Midbrain (tissue), 1 donor: ENCODE data around the gene TRIAP1.

Experiments
- DNase-seq: peaks from one replicate; lab custom pipeline; 2025; lab: John Stamatoyannopoulos, UW

TRIAP1 gene

DNA sequence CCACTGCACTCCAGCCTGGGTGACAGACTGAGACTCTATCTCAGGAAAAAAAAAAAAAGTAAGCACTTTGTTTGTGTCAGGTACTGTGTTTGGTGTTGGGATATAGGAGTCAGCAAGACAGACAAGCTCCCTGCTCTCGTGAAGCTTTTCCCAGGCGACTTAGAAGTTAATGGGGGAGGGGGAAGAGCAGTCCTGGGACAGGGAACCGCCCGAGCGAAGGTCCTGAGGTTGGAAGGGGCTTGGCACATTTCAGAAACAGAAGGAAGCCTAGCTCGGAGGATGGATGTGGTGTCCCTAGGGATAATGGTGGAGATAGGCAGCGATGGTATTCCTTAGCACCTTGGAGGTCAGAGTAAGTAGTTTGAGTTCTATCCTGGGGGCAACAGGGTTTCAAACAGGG, 16.8 kb downstream of the TRIAP1 start:
- no peak for DNase-seq

DNA sequence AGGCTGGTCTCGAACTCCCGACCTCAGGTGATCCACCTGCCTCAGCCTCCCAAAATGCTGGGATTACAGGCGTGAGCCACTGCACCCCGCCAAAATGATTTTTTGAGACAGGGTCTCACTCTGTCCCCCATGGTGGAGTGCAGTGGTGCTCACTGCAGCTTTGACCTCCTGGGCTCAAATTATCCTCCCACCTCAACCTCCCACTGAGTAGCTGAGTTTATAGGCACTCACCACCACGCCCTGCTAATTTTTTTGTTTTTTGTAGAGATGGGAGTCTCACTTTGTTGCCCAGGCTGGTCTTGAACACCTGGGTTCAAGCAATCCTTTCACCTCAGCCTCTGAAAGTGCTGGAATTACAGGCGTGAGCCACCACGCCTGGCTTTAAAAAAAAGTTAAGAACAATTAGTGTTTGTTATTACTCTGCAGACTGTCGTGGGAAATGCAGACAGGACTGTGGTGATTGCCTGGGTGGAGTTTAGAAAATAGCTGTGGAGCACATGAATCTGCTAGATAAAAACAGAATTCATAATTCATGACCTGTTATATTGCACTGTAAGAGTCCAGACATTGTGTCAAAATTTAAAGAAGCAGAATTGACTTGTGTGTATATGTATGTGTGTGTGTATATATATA, 17.5 kb downstream of the TRIAP1 start:
- no peak for DNase-seq

DNA sequence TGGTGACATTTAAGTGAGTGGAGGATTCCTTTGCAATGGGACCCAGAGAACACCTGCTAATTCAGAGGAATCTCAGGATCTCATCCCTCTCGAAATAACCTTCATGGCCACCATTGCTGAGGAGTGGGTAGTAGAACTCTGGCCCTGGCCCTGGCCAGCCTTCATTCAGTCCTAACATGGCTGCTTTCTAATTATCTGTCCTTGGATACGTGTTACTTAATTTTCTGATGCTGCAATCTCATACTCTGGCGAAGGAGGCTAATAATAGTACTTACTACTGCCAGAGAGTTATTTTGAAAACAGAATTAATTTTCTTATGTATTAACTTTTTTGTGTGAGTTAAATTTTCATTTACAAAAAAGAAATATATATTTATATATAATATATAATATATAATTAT, 20.4 kb downstream of the TRIAP1 start:
- DNase-seq, result no peak

DNA sequence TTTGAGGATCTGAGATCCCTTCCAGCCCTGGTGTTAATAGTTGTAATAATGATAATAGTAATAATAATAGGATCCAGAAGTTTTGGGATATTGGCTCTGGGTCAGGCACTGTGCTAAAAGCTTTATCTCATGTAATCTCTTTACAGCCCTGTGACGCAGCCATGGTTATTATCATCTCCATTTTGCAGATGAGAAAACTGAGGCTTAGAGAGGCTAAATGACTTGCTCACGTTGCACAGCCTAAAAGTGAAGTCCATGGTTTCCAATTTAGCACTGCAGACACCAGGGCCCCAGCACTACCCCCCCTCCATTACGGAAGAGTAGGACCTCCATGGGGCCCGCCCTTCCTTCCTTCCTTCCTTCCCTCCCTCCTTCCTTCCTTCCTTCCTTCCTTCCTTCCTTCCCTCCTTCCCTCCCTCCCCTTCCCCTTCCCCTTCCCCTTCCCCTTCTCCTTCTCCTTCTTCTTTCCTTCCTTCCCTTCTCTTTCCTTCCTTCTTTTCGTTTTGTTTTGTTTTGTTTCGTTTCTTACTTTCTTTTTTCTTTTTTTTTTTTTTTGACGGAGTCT, 23.2 kb downstream of the TRIAP1 start:
- no peak for DNase-seq

DNA sequence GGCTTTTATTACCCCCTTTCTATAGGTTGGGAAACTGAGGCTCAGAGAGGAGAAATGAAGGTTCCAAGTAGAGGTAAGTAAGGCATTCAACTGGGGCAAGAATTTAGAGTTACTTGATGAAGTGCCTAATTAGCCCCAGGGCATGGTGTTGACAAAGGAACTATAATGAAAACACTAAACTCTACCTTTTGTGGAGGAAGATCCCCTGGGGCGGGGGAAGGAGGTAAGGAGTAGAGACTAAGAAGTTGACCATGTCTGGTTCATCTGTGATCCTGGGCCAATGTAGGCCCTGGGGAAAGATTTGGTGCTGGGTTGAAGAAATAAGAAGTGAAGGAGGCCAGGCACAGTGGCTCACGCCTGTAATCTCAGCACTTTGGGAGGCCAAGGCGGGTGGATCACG, 24.5 kb downstream of the TRIAP1 start:
- DNase-seq, result no peak

DNA sequence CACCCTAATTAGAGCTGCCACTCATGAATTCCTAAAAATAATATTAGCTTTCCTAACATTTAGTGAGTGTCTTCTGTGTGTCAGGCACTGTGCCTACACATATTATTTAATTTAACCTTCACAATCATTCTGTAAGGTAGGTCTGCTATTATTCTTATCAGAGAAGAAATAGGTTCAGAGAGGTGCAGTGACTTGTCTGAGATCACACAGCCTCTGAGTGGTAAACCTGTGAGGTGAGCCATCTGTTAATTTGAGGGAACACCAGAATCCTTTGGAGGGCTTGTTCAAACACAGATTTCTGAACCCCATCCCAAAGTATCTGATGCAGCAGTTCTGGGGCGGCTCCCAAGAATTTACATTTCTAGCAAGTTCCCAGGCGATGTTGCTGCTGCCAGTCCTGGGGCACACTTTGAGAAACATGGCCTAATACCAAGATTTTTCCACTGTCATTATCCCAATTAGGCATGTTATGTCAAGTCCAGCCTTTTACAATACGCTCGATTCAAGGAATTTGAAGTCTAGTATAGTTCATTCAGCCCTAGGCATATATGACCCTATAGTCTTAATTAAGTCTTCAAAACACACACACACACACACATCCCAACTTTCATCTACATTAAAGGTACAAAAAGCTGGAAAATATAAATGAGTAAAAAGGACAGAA, 28.1 kb downstream of the TRIAP1 start:
- DNase-seq, result no peak

DNA sequence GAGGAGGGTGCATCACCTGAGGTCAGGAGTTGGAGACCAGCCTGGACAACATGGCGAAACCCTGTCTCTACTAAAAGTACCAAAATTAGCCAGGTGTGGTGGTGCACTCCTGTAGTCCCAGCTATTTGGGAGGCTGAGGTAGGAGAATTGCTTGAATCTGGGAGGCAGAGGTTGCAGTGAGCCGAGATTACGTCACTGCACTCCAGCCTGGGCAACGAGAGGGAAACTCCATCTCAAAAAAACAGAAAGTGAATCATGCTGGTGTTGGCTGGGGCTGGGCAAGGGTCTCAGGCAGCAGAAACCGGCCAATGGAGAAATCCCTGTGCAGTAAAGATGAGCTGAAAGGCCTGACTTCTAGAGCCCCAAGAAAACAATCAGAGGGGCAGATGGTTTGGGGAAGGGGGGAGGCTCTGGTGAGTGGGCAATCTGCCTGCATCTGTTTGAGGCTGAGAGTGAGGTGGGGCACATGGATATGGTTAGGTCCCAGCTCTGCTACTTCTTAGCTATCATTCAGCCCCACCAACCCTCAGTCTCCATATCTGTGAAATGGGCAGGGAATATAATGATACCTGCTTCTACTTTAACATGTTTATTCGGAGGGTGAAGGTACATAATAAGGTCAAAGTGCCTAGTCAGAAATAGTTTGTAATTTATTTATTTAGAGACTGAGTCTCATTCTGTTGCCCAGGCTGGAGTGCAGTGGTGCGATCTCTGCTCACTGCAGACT, 29.5 kb downstream of the TRIAP1 start:
- DNase-seq, result no peak

DNA sequence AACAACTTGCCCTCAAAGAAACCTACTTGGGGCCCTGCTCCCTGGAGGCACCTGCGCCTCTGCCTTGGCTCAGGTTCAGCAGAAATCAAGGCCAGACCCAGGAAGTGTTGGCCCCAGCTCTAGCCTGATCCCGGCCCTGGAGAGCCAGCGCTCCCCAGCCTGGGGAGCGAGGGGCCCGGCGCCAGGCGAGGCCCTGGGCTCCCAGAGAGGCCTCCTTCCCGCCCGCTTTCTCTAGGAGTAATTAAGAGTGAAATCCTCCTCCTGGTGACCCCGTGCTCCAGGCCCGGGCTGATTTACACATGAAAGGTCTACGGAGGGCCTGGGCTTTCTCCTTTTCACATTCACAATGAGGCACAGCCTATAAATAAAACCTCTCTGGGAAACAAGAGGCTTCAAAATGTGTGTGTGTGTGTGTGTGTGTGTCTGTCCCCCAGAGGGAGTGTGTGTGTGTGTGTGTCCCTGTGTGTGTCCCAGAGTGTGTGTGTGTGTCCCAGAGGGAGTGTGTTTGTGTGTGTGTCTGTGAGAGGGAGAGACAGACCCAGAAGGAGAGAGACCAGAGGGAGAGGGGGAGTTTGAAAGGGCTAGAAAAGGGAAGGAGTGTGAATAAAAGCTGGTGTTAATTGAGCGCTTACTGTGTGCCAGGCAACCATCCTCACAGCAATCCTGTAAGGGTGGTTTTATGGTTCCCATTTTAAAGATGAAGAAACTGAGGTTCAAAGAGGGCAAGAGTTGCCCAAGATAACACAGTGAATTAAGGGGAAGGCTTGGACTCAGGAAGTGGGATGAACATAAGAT, 32.1 kb downstream of the TRIAP1 start:
- DNase-seq, result peak; percentile 66

DNA sequence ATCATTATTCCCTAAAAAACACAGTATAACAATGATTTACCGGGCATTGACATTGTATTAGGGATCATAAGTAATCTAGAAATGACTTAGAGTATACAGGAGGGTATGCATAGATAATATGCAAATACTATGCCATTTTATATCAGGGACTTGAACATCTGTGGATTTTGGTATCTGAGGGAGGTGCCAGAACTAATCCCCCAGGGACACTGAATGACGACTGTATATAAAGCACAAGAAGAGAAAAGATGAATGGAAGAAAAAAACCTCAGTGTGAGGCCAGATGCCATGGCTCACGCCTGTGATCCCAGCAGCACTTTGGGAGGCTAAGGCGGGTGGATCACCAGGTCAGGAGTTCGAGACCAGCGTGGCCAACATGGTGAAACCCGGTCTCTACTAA, 33.8 kb downstream of the TRIAP1 start:
- DNase-seq, result no peak

DNA sequence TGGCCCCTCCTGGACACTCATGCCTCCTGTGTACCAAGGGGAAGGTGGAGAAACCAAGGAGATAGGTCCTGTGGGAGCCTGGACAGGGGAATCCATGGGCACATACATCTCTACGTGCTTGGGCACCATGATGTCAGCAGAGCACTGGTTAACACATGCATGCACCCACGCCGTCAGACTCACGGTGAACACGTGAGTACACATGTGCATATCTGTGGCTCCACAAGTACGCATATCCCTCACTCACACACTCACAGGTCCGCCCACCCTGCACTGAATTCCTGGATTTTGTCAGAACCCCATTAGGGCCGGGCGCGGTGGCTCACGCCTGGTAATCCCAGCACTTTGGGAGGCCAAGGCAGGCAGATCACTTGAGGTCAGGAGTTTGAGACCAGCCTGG, 37.4 kb downstream of the TRIAP1 start:
- no peak for DNase-seq

DNA sequence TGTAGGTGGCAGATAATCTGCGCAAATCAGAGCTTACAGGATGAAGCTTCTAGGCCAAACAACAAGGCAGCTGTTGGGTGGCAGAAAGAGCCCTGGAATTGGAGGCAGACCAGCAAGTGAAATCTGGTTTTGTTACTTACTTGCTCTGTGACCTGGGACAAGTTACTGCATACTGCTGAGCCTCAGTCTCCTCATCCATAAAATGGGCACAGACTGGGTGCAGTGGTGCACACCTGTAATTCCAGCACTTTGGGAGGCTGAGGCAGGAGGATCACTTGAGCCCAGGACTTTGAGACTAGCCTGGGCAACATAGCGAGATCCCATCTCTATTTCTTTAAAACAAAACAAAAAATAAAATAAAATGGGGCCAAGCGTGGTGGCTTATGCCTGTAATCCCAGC, 39.6 kb downstream of the TRIAP1 start:
- no peak for DNase-seq

DNA sequence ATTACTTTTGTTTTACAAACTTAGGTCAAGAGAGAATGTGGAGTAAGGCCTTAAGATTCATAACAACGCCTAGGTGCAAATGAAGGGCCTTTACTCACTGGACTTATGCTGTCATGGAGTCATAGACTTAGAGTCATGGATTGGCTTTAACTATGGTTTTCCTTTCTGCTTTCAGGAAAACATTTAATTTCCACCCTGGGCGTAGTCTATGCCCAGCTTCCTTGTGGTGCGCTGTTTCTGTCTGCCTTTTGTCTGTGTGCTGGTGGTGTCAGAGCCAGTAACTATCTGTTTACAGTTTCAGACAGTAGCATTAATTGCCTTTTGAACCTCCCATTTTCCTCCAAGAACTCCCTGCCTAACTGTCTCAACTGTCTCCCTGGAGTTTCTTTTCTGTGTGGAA, 40.1 kb downstream of the TRIAP1 start:
- DNase-seq, result no peak

DNA sequence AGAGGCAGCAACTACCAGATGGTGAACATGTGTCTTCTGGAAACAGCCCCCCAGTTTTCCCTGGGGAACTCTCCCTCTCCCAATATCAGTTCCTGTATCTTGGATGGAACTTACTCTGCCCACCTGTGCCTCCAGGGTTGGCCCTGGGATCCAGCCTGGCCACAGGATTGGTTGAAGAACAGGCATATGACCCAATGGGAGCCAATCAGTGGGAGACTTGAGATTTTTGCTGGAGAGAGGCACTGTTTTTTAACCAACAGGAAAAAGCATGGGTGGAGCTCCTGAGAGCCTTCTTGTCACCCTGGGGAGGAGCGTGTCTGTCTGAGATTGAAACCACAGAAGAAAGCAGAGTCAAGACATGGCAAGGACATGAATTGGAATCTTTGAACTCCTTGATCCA, 41.9 kb downstream of the TRIAP1 start:
- DNase-seq, result no peak

DNA sequence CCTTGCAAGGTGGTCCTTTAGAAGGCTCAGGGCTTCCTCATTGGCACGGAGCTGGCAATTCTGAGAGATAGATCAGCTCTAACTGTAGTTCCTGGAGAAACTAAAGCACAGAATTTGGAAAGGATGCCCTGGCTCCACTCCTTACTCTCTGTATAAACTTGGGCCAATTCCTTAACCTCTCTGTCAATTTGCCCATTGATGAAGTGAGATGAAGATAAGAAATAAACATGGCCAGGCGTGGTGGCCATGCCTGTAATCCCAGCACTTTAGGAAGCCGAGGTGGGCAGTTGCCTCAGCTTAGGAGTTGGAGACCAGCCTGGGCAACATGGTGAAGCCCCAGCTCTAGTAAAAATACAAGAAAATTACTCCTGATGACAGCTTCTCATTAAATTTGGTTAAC, 42.3 kb downstream of the TRIAP1 start:
- DNase-seq, result no peak

DNA sequence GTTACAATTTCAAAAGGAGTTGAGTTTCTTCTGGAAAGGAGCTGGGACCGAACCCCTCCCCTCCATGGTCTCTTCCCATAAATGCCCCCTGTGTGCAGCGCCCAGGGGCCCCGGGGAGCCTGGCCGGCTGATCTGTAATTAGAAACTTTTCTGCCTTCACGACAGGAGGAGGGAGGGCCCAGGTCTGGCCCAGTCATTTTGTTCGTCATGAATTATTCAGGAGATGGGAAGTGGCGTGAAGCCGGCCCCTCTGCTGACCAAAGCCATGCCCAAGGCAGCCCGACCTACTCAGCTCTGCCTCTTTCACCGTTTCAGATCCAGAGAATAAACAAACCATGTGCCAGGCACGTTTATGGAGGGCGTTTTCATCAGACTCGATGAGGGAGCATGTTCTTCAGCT, 44.0 kb downstream of the TRIAP1 start:
- peak; percentile 13 for DNase-seq

DNA sequence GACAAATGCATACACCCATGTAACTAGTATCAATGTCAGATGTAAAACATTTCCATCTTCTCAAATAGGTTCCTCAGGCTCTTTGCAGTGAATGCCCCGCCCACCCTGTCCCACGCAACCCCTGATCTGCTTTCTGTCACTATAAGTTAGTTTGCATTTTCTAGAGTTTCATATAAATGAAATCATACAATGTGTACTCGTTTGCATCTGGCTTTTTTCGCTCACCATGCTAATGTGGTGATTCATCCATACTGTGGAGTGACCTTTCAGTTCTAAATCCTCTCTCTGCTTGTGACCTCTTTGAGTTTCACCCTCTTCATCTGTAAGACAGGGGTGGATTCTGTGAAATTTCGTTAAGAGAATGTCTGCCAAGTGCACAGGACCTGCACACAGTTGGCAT, 46.7 kb downstream of the TRIAP1 start:
- DNase-seq, result no peak

DNA sequence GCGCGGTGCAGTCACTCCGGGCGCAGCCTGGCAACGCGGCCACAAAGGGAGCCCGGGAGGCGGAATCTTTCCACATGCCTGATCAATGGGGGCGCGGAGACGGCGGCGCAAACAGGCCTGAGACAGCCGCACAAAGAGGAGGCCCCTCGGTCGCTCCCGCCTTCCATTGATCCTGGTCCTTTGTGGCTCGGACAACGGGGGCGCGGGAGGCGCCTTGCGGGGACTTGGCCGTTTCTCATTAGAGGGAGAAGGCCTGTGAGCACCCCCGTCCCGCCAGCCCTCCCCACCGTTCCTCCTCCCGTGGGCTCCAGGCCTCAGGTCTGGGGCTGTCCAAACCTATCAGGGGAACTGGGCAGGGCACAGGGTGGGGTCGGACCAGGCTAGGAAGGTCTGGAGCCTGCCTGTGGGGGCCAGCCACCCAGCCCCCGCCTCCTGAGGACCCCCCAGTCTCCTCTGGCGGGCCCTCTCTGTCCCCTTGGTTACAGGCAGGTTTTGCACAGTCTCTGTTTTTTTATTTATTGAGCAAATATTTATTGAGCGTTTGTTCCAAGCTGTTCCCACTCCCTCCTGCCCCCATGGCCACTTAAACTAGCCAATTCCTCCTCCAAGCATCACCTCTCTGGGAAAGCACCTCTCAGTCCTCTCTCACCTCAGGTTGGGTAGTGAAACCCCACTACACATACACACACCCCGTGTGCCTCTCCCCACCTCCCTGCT, 48.2 kb downstream of the TRIAP1 start:
- DNase-seq, result peak; percentile 29

DNA sequence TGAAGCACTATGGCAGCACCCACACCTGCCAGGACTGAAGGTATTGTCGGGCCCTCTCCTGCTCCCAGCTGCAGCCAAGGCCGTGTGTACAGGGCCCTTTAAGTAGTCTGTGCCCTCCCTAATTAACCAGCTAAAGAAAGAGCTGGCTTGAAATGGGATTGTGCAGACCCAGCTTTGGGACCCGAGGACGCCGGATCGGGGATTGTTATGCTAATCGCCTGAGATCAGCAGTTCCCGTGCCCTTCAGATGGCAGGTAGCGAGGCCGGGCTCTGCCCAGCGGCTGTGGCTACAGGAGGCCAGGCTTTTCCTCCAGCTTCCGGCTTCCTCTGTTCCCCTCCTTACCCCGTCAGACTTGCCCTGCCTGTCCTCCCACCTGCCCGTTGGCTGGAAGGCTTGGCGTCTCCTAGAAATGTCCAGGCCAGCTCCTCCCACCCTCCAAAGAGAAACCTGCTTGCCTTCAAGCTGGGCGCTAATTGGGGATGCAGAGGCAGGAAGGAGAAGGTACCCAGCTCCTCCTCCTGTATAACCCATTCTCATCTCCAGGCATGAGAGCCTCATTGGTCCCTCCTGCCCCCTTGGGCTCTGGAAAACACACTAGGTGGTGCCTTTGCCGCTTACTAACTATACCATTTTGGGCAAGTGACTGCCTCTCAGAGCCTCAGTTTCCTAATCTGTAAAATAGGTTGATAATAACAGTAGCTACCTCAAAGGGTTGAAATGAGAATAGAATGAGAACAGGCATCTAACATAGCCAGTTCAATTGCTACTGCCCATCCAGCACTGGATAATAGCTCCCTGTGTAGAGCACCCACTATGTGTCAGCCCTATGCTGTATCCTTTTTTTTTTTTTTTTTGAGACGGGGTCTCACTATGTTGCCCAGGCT, 51.5 kb downstream of the TRIAP1 start:
- no peak for DNase-seq
